Peyer's patch (tissue), 4 donors: Measurements from ENCODE around the gene ENPP1. TPM values are rescaled to one million over a fixed set of nuclear protein-coding genes. Genes with fewer than 3 reads are reported as not detected.
"Not testable (repeated sequence)": the region's sequence is repeated elsewhere in the genome, so short reads cannot be mapped to it uniquely, and the experiment has no call there.

ENCODE experiments used
- DNase-seq, 3 donors: peaks; one replicate each; pipeline ENCODE4 v3.0.0-alpha.2; 2017 to 2019
- H3K27ac ChIP-seq, 4 donors: fragments of 200-600 bp; sonication (generic); one replicate each; pipeline ENCODE4 v1.5.1; 2016 to 2019
- H3K27me3 ChIP-seq, 2 donors: fragments of 200-600 bp; sonication (generic); one replicate each; pipeline ENCODE4 v1.5.1; 2019
- H3K36me3 ChIP-seq, 3 donors: fragments of 200-600 bp; sonication (generic); one replicate each; pipeline ENCODE4 v1.5.1; 2016 to 2019
- H3K4me1 ChIP-seq, 4 donors: fragments of 200-600 bp; sonication (generic); one replicate each; pipeline ENCODE4 v1.5.1; 2016 to 2019
- H3K4me3 ChIP-seq, 4 donors: fragments of 200-600 bp; sonication (generic); 1 replicate in 3 of 4; 2 replicates in 1 of 4; pipeline ENCODE4 v1.5.1; 2016 to 2019; ENCODE audit warnings: mild to moderate bottlenecking in 1 of 4
- H3K9me3 ChIP-seq, 4 donors: fragments of 200-600 bp; sonication (generic); one replicate each; pipeline ENCODE4 v1.5.1; 2016 to 2019; ENCODE audit warnings: mild to moderate bottlenecking in 1 of 4
- CTCF ChIP-seq, 6 experiments: fragments of 450-650 bp in 4 of 6; fragments of 200-600 bp in 2 of 6; sonication (generic) in 1 of 6; IDR thresholded peaks; one replicate each; pipeline ENCODE4 v1.5.1; 2017 to 2019; ENCODE audit warnings: antibody characterized with exemption in 6 of 6, mild to moderate bottlenecking in 3 of 6, moderate library complexity in 1 of 6
- POLR2A ChIP-seq, 2 donors: fragments of 450-650 bp; IDR thresholded peaks; one replicate each; pipeline ENCODE4 v1.5.1; 2017; ENCODE audit warnings: antibody characterized with exemption in 2 of 2, mild to moderate bottlenecking in 2 of 2, moderate library complexity in 2 of 2
- total RNA-seq, 4 donors: library from RNA; depleted of rRNA; stranded (reverse); fragments of >200 nt; gene quantifications; one replicate each; pipeline ENCODE4 v1.1.0, GENCODE V29; 2016

ENPP1 gene
- total RNA-seq, 4 donors from 2014 or later: 1.7 to 9.4 (median 7.1) TPM

GRCh38 chr6:131897621-131898020 lies 89.8 kb downstream of the ENPP1 start:
- Histone ChIP-seq H3K27me3 (no peaks in the 10 kb centered on the region), H3K9me3 (peaks cover 0 to 4% (median 0%) of the 10 kb centered on the region in 4 donors), H3K4me1 (no peaks in the 10 kb centered on the region), H3K27ac (no peak overlapping the region), H3K36me3 (no peaks in the 10 kb centered on the region), H3K4me3 (no peak overlapping the region)
- DNase-seq: no peak
- no peak for TF ChIP-seq CTCF (IDR thresholded peaks at IDR 0.05)
- TF ChIP-seq POLR2A (IDR thresholded peaks at IDR 0.05): no peak

- Histone ChIP-seq H3K4me3 (no peak overlapping the region), H3K4me1 (no peaks in the 10 kb centered on the region), H3K9me3 (peaks cover 0 to 4% (median 0%) of the 10 kb centered on the region in 4 donors), H3K27me3 (no peaks in the 10 kb centered on the region), H3K27ac (no peak overlapping the region), H3K36me3 (no peaks in the 10 kb centered on the region)
- no peak for TF ChIP-seq POLR2A (IDR thresholded peaks at IDR 0.05)
- TF ChIP-seq CTCF (IDR thresholded peaks at IDR 0.05): no peak
- no peak for DNase-seq
Observed at GRCh38 chr6:131898718-131899117, 90.9 kb downstream of the ENPP1 start.

DNA sequence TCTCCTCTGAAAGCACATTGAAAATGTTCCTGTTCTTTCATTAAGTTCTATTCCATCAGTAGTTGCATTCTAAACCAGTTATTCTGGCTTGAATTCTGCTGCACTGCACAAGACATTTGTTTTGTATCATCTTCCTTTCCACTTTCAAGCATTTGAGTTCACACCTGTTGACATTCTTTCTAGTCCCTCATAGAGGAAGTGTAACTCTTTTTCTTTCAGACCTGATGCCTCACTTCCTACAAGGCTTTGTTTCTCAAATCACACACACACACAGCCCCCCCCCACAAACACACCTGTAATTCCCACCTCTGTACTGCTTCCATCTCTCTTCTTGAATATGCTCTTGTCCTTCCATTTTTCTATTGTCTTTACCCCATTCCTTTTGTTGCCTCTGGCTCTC lies 92.4 kb downstream of the ENPP1 start:
- Histone ChIP-seq H3K27me3 (no peaks in the 10 kb centered on the region), H3K4me3 (no peak overlapping the region), H3K27ac (no peak overlapping the region), H3K36me3 (no peaks in the 10 kb centered on the region), H3K9me3 (peaks cover 0 to 4% (median 0%) of the 10 kb centered on the region in 4 donors), H3K4me1 (no peaks in the 10 kb centered on the region)
- DNase-seq: no peak
- no peak for TF ChIP-seq POLR2A (IDR thresholded peaks at IDR 0.05)
- TF ChIP-seq CTCF (IDR thresholded peaks at IDR 0.05): no peak

DNA sequence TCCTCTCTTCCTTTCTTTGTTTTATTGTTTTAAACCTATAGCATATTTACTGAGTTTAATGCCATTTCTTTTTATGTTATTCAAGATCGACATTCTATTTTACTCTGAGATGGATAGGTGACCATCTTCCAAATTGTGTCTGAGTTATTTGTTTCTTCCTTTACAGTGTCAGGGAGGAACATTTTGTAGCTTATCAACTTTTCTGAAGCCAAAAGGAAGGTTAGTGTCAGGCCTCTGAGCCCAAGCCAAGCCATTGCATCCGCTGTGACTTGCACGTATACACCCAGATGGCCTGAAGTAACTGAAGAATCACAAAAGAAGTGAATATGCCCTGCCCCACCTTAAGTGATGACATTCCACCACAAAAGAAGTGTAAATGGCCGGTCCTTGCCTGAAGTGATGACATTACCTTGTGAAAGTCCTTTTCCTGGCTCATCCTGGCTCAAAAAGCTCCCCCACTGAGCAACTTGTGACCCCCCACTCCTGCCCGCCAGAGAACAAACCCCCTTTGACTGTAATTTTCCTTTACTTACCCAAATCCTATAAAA lies 93.6 kb downstream of the ENPP1 start:
- H3K4me1 ChIP-seq, H3K9me3 ChIP-seq, H3K4me3 ChIP-seq, H3K27ac ChIP-seq, H3K27me3 ChIP-seq, DNase-seq, H3K36me3 ChIP-seq: not testable (repeated sequence)

DNA sequence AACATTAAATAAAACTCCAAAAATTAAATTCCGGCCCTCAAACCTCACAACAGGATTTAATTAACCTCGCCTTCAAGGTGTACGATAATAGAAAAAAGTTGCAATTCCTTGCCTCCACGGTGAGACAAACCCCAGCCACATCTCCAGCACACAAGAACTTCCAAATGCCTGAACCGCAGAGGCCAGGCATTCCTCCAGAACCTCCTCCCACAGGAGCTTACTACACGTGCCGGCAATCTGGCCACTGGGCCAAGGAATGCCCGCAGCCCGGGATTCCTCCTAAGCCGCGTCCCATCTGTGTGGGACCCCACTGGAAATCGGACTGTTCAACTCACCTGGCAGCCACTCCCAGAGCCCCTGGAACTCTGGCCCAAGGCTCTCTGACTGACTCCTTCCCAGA lies 95.9 kb downstream of the ENPP1 start:
- H3K4me3 ChIP-seq, H3K27ac ChIP-seq, H3K36me3 ChIP-seq, DNase-seq, H3K4me1 ChIP-seq, H3K9me3 ChIP-seq, H3K27me3 ChIP-seq: not testable (repeated sequence)

GRCh38 chr6:131908787-131909186 lies 101.0 kb downstream of the ENPP1 start:
- H3K27me3 ChIP-seq, H3K27ac ChIP-seq, H3K4me3 ChIP-seq, DNase-seq, H3K36me3 ChIP-seq, H3K9me3 ChIP-seq: not testable (repeated sequence)
- peaks cover 0 to 12% (median 0%) of the 10 kb centered on the region in 4 donors for H3K4me1 ChIP-seq

DNA sequence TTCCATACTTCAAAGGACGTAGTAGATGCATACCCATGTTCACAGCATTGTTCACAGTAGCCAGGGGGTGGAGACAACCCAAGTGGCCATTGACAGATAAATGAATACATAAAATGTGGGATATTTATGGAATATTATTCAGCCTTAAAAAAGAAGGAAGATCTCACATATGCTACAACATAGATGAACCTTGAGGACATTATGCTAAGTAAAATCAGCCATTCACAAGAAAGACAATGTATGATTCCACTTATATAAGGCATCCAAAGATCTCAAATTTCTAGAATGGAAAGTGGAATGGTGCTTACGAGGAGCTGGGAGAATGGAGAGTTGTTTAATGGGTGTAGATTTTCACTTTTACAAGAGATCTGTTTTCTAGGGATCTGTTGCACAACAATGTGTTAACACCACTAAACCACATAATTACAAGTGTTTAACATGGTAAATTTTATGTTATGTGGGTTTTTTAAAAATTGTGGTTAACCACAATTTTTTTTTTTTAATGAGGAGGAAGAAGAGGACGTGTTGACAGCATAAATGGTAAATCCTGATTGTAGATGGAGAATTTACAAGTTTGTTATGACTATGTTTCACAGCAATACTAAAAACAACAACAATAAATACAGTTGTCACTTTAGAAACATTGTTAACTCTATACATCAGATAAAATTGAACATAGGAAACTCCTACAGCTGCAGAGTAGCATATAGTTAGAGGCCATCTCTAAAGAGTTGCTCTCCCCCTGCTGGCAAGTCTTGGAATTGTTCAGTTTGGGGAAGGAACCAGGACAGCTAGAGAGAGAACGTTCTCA lies 101.8 kb downstream of the ENPP1 start:
- DNase-seq: peak in 2 of 3 donors; percentile 64 to 92
- Histone ChIP-seq H3K4me1 (peaks cover 0 to 12% (median 0%) of the 10 kb centered on the region in 4 donors), H3K4me3 (no peak overlapping the region), H3K27ac (no peak overlapping the region), H3K9me3 (no peaks in the 10 kb centered on the region), H3K27me3 (no peaks in the 10 kb centered on the region), H3K36me3 (no peaks in the 10 kb centered on the region)
- TF ChIP-seq CTCF (IDR thresholded peaks at IDR 0.05) (peak; percentile 50 to 92 (median 87)), POLR2A (IDR thresholded peaks at IDR 0.05) (no peak)
